ENCODE measurements around the gene CLSTN2.

The CLSTN2 gene

GRCh38 chr3:140153736-140154135 is 218.8 kb downstream of the CLSTN2 start:
- DNase-seq, result no peak

- DNase-seq, result no peak
These were observed 222.2 kb downstream of the CLSTN2 start for GRCh38 chr3:140157161-140157560.

DNA sequence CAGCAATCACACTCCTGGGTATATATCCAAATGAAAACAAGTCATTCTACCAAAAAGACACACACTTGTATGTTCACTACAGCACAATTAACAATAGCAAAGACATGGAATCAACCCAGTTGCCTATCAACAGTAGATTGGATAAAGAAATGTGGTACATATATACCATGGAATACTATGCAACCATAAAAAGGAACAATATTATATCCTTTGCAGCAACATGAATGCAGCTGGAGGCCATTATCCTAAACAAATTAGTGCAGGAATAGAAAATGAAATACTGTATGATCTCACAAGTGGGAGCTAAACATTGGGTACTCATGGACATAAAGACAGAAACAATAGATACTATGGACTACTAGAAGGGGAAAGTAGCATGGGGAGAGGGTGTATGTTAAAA is 224.7 kb downstream of the CLSTN2 start:
- DNase-seq, result no peak

- DNase-seq, result no peak
These were observed 225.6 kb downstream of the CLSTN2 start for GRCh38 chr3:140160553-140160952.

DNA sequence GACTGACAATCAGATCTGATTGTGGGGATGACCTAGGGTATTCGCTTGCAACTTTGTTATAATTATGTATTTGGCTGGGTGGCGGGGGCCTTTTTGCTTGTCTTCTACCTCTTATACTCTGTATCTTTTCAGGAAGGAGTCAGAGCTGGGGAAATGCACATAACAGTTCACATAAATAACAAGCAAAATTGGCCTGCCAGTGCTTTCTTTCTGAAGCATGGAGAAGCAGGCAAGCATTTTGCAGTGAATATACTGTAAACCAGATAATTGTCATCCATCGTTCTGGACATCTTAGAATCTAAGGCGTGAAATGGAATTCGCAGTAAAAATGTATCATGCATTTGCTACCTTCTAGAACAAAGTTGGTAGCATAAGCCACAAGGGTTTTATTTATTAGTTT is 227.6 kb downstream of the CLSTN2 start:
- no peak for DNase-seq

DNA sequence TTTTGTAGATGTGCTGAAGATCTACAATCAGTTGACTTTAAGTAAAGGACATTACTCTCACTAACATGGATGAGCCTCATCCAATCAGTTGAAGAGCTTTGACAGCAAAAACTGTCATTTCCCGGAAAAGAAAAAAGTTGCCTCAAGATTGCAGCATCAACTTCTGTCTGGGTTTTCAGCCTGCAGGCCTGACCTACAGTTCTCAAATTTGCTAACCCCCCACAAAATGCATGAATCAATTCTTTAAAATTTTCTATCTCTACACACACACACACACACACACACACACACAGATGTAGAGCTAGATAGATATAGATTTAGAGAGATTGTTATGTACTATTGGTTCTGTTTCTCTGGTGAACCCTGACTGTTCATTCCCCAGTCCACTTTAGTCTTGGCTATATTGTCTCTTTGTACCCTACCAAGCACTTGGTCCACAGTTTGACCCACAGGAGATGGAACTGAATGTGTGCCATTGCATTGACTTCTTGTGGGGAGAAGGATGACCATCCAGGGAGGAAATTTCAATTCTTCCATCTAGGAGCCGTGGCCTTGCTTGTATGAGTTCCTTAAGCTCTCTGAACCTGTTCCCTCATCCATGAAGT is 228.3 kb downstream of the CLSTN2 start:
- no peak for DNase-seq

- DNase-seq, result no peak
These were observed 229.2 kb downstream of the CLSTN2 start for GRCh38 chr3:140164156-140164555.

DNA sequence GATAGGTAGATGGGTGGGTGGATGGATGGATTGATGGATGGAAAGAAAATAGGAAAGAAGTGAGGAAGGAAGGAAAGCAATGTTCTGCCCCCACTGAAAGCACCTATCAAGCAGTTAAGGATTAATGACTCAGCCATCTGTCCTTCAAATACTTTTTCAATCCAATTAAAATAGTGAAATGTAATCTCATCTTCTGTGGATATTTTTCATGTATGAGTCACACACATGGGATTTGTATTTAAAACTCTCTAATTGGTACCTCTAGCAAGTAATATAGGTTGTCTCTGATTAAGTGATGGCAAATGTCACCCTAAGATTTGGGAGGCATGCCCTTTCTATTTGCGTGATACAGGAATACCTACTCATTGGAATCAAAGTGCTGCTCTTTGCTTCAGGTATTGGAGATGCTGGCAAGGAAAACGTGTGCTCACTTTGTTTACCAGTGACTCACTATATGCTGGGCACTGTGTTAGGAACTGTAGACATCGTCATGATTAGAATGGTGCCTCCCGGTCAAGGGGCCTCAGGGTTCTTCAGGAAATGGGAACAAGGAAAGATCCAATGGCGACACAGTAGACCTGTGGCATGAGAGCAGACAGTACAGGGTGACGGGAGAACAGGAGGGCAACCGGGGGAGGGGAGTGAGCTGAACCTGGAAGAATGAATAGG is 230.1 kb downstream of the CLSTN2 start:
- no peak for DNase-seq

- DNase-seq, result no peak
These were observed 230.8 kb downstream of the CLSTN2 start for GRCh38 chr3:140165781-140166180.

- DNase-seq, result no peak
These were observed 232.0 kb downstream of the CLSTN2 start for GRCh38 chr3:140166861-140167599.

DNA sequence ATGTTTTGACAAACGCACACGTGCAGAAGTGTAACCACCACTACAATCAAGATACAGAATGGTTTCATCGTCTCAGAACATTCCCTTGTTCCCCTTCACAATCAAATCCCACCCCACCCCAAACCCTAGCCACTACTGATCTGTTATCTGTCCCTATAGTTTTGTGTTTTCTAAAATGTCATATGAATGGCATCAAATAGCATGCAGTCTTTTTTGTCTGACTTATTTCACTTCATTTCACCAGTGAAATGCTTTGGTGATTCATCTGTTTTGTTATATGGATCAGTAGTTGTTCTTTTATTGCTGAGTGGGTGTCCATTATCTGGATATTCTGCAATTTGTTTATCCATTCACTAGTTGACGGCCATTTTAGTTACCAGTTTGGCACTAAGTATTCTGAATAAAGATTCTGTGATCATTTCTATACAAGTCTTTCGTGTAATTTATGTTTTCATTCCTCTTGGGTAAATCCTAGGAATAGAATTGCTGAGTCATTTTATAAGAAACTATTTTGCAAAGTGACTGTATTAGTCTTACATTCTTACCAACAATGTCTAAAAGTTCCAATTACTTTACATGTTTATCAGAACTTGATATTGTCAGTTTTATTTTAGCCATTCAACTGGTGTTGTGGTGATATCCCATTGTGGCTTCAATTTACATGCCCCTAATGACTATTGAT is 232.8 kb downstream of the CLSTN2 start:
- DNase-seq, result no peak

- no peak for DNase-seq
These were observed 235.6 kb downstream of the CLSTN2 start for GRCh38 chr3:140170612-140171011.

DNA sequence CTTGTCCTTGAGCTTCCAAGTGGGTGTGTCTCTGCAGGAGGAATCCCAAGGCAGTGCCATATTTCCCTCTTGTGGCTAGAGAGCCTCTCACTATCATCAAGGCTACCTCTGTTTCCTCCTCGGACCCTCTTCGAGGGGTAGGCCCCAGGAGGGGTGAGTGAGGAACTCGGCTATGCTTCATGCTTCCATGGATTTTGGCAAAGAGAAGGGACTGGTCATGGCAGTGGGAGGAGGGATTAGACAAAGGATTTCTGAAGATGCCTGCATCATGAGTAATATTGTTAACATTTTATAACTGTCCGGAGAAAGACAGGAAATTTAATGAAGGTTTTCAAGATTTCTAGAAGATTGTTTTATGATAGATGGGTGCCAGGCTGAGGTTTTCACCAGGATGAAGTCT is 241.5 kb downstream of the CLSTN2 start:
- DNase-seq, result no peak

- no peak for DNase-seq
These were observed 243.0 kb downstream of the CLSTN2 start for GRCh38 chr3:140177943-140178342.

DNA sequence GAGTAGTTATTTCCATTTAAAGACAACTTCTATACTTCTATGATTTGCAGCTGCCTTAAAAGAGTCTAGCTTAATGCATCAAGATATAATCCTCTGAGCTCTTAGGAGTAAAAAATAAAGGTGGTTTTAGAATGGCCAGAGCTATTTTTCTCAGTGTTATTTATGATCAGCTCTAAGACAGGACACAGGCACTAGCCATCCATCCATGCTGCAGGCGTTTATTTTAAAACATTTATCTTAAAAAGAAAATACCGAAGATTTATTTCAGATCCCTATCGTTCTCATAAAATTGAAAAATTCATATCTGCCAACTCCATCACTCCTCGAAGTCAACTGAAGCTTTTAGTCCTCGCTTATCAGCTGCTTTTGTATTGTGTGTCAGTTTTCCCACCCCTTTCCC is 243.5 kb downstream of the CLSTN2 start:
- no peak for DNase-seq

GRCh38 chr3:140180603-140181002 is 245.6 kb downstream of the CLSTN2 start:
- no peak for DNase-seq

DNA sequence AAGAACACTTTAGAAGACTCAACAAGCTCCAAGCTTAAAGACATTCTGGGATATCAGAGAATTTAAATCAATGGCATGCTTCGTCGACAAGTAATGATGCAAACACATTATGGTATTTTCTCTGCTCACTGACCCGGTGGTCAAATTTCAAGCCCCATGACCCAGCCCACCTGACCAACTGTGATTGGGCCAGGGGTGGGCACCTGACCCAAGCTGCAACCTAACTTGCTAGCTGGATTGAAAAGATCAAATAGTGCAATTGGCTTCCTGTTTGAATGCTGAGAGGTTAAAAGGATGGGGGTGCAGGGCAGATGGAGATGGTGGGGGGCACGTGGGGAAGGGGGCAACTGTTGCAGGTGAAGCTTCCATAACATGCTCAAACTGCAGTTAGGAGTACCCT is 250.4 kb downstream of the CLSTN2 start:
- DNase-seq, result no peak

DNA sequence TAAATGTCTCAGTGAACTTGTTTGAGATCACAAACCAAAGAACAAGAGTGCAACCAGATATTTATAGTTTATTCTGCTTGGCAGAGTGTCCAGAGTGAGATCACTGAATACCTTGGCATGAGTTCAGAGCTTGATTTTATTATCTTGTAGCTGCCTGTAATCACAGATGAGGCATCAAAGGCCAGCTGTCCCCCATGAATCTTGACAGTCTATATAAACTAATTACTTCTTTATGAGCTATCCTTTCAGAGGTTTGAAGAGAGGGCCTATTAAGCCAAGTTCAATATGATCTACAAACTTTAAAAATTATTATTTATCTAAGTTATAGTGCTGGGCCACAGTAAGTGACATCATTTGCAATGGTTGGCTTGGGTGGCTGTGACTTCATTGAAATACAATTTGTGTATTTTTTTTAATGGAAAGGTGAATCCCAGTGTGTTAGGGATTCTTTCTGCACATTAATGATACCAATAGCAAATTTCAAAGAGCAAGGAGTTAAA is 251.5 kb downstream of the CLSTN2 start:
- DNase-seq, result no peak

GRCh38 chr3:140187028-140187427 is 252.0 kb downstream of the CLSTN2 start:
- no peak for DNase-seq

- DNase-seq, result no peak
These were observed 252.8 kb downstream of the CLSTN2 start for GRCh38 chr3:140187656-140188221.

GRCh38 chr3:140188285-140188684 is 253.3 kb downstream of the CLSTN2 start:
- DNase-seq, result no peak

DNA sequence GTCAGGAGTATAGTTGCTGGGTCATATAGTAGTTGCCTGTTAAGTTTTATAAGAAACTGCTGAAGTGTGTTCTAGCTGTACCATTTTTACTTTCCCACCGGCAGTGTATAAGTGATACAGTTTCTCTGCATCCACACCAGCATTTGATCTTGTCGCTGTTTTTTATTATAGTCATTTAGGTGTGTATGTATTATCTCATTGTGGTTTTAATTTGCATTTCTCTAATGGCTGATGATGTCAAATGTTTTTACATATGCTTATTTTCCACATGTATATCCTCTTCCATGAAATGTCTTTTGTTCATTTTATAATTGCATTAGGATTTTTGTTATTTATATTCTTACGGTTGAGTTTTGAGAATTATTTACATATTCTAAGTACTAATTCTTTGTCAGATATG is 254.3 kb downstream of the CLSTN2 start:
- DNase-seq, result no peak

- no peak for DNase-seq
These were observed 255.0 kb downstream of the CLSTN2 start for GRCh38 chr3:140189976-140190375.

Measured in activated naive CD4-positive, alpha-beta T cell (primary cell).